Erythroblast (primary cell): ENCODE results near the gene FLRT1.

ENCODE experiments used
- GATA1 ChIP-seq: IDR thresholded peaks from 2 replicates; pipeline ENCODE4 v1.6.1; 2011; ENCODE audit warnings: low read depth, mild to moderate bottlenecking, control low read depth, low read length, moderate library complexity
- POLR2A ChIP-seq: IDR thresholded peaks from 2 replicates; pipeline ENCODE4 v1.6.1; 2011; ENCODE audit warnings: mild to moderate bottlenecking, low read length

GRCh38 chr11:64032050-64032449, 3.7 kb upstream of the FLRT1 start:
- TF ChIP-seq POLR2A (no peak), GATA1 (no peak)
